NOMO-1 treated with DMSO at 0.1 percent for 48 hours (cell line): ENCODE measurements around the gene DDR1.

ENCODE experiments used
- DNase-seq: peaks from one replicate; lab custom pipeline; 2025; ENCODE audit not compliant: unreplicated experiment; lab: John Stamatoyannopoulos, UW

Gene DDR1

GRCh38 chr6:30942338-30943060 lies 58.2 kb downstream of the DDR1 start:
- DNase-seq, result no peak

- no peak for DNase-seq
Observed at GRCh38 chr6:30944051-30944450, 59.7 kb downstream of the DDR1 start.

GRCh38 chr6:30945281-30945680 lies 61.0 kb downstream of the DDR1 start:
- no peak for DNase-seq

GRCh38 chr6:30947231-30947630 lies 62.9 kb downstream of the DDR1 start:
- DNase-seq, result no peak

- no peak for DNase-seq
Observed at GRCh38 chr6:30948811-30949210, 64.5 kb downstream of the DDR1 start.
